ENCODE data around the gene PEAK3.

Gene PEAK3

DNA sequence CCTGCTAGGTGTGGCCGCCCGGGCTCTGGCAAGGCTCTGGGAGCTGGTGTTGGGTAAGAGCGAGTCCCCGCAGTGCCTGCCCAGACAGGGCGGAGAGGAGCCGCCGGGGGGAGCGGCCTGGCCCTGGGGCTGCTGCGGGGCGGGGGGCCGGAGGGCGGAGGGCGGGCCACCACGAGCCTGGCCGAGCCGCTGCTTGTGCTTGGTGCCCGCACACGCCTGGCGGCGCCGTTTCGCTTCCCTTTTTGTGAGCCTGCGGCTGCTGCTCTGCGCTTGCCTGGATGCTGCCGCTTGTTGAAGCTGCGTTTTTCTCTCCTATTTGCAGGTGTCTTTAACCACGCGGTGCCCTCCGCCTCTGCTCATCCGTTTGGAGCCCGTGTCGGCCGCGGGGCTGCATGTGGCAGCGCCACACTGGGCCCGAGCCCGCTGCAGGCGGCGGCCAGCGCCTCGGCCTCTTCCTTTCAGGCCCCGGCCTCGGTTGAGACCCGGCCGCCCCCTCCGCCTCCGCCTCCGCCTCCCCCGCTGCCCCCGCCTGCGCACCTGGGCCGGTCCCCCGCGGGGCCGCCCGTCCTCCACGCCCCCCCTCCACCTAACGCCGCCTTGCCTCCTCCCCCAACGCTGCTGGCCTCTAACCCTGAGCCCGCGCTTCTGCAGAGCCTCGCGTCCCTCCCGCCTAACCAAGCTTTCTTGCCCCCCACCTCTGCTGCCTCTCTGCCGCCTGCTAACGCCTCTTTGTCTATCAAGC lies 54.4 kb downstream of the PEAK3 start:
- DNase-seq, result peak in 3 of 56 donors; percentile 21 to 39 (median 24)

- DNase-seq, result no peak
These were observed 55.1 kb downstream of the PEAK3 start for GRCh38 chr19:2226840-2227360.

GRCh38 chr19:2226051-2226839 lies 55.7 kb downstream of the PEAK3 start:
- no peak for DNase-seq

DNA sequence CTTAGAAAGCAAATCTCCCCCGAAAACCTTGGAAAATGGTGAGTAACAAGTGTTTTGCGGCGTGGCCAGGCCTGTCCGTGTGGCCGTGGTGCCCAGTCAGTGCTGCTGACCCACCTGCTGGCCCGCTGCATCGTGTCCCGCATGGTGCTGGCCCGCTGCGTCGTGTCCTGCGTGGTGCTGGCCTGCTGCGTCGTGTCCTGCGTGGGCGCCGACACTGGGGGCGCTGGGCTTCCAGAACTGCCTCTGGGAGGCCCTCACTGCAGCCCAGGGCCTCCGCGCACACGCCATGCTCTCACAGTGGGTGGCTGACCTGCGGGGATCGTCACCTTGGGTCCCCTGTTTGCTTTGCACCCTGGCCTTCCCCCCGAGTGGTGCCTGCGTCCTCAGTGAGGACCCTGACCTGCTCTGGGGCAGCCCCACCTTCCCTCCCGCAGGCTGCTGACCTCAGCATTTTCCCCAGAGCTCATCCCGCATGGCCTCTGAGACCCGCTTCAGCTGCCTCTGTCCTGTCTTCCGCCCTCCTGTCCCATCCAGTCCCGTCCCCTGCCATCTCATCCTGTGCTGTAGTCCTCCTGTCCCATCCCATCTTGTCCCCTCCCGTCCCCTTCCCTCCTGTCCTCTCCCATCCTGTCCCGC lies 56.4 kb downstream of the PEAK3 start:
- DNase-seq, result no peak

GRCh38 chr19:2224754-2225349 lies 57.1 kb downstream of the PEAK3 start:
- peak in 1 of 56 donors; percentile 19 for DNase-seq

Measured in amygdala (tissue), 56 donors.